HEK293 (cell line): ENCODE data around the gene NR1H3.

Source experiments
- CTCF ChIA-PET: fragments of 350-600 bp; formaldehyde crosslinking; extraction: SDS; loops from one replicate; lab custom pipeline; 2021; ENCODE audit warnings: antibody characterized with exemption; lab: Yijun Ruan, JAX
- POLR2A ChIA-PET: fragments of 300-600 bp; formaldehyde crosslinking; extraction: SDS; loops from one replicate; lab custom pipeline; 2020; ENCODE audit warnings: antibody characterized with exemption, inconsistent platforms; lab: Yijun Ruan, JAX
- H3K27ac ChIP-seq: fragments of 200-500 bp; sonication (Bioruptor generic); 2 replicates; pipeline ENCODE4 v1.5.1; 2014; ENCODE audit warnings: low read depth, low read length, control low read depth, inconsistent platforms; ENCODE audit errors: extremely low read depth
- H3K36me3 ChIP-seq, 2 experiments: fragments of 200-500 bp in 1 of 2; sonication (Bioruptor generic) in 1 of 2; 1 replicate in 1 of 2; 2 replicates in 1 of 2; pipeline ENCODE4 v1.5.1; 2014 to 2017; ENCODE audit warnings: inconsistent platforms in 2 of 2, low read length in 2 of 2; ENCODE audit not compliant: control insufficient read depth in 2 of 2, insufficient read depth in 1 of 2
- H3K4me1 ChIP-seq: fragments of 200-500 bp; sonication (Bioruptor generic); 2 replicates; pipeline ENCODE4 v1.5.1; 2014; ENCODE audit warnings: mild to moderate bottlenecking, low read length, inconsistent platforms; ENCODE audit not compliant: control insufficient read depth, insufficient read depth
- H3K4me3 ChIP-seq: 2 replicates; pipeline ENCODE4 v1.5.1; 2011; ENCODE audit warnings: low read depth, mild to moderate bottlenecking, control low read depth, low read length, moderate library complexity
- H3K9me3 ChIP-seq: fragments of 200-500 bp; sonication (Bioruptor generic); 2 replicates; pipeline ENCODE4 v1.5.1; 2014; ENCODE audit warnings: low read depth, low read length, inconsistent platforms; ENCODE audit not compliant: control insufficient read depth, insufficient read depth
- BCL11A ChIP-seq: fragments of 450-650 bp; formaldehyde crosslinking; IDR thresholded peaks from 2 replicates; pipeline ENCODE4 v1.5.1; 2016; ENCODE audit warnings: low read depth, missing biosample characterization, missing genetic modification characterization
- GLIS1 ChIP-seq: fragments of 450-650 bp; formaldehyde crosslinking; IDR thresholded peaks from 2 replicates; pipeline ENCODE4 v1.5.1; 2016; ENCODE audit warnings: missing biosample characterization, missing genetic modification characterization
- SETDB1 ChIP-seq: IDR thresholded peaks from one replicate; pipeline ENCODE4 v1.6.1; 2017; ENCODE audit warnings: mild to moderate bottlenecking, low read length, moderate library complexity, mixed read lengths; ENCODE audit not compliant: insufficient read length
- ZBTB20 ChIP-seq: fragments of 450-650 bp; formaldehyde crosslinking; IDR thresholded peaks from 2 replicates; pipeline ENCODE4 v1.5.1; 2016; ENCODE audit warnings: missing biosample characterization, missing genetic modification characterization
- ZBTB21 ChIP-seq: fragments of 450-650 bp; formaldehyde crosslinking; IDR thresholded peaks from 2 replicates; pipeline ENCODE4 v1.5.1; 2017; ENCODE audit warnings: missing biosample characterization, missing genetic modification characterization
- ZBTB8A ChIP-seq: fragments of 450-650 bp; formaldehyde crosslinking; IDR thresholded peaks from 2 replicates; pipeline ENCODE4 v1.5.1; 2016; ENCODE audit warnings: missing biosample characterization, missing genetic modification characterization
- ZNF157 ChIP-seq: fragments of 450-650 bp; formaldehyde crosslinking; IDR thresholded peaks from 2 replicates; pipeline ENCODE4 v1.5.1; 2016; ENCODE audit warnings: missing biosample characterization, missing genetic modification characterization
- ZNF2 ChIP-seq: fragments of 450-650 bp; formaldehyde crosslinking; IDR thresholded peaks from 2 replicates; pipeline ENCODE4 v1.5.1; 2016; ENCODE audit warnings: missing biosample characterization, missing genetic modification characterization
- ZNF248 ChIP-seq: fragments of 450-650 bp; formaldehyde crosslinking; IDR thresholded peaks from 2 replicates; pipeline ENCODE4 v1.5.1; 2017; ENCODE audit warnings: missing biosample characterization, missing genetic modification characterization
- ZNF292 ChIP-seq: fragments of 450-650 bp; formaldehyde crosslinking; IDR thresholded peaks from 2 replicates; pipeline ENCODE4 v1.5.1; 2016; ENCODE audit warnings: low read depth, missing biosample characterization, missing genetic modification characterization, borderline replicate concordance
- ZNF341 ChIP-seq: fragments of 450-650 bp; formaldehyde crosslinking; IDR thresholded peaks from 2 replicates; pipeline ENCODE4; 2016; ENCODE audit warnings: low read depth, missing biosample characterization, missing genetic modification characterization
- ZNF366 ChIP-seq: fragments of 450-650 bp; formaldehyde crosslinking; conservative IDR thresholded peaks from 2 replicates; pipeline ENCODE4 v1.5.1; 2016; ENCODE audit warnings: missing biosample characterization, missing genetic modification characterization
- ZNF473 ChIP-seq: fragments of 450-650 bp; formaldehyde crosslinking; IDR thresholded peaks from 2 replicates; pipeline ENCODE4 v1.5.1; 2017; ENCODE audit warnings: missing biosample characterization, missing genetic modification characterization
- ZNF510 ChIP-seq: fragments of 450-650 bp; formaldehyde crosslinking; IDR thresholded peaks from 2 replicates; pipeline ENCODE4 v1.5.1; 2018; ENCODE audit warnings: mild to moderate bottlenecking, missing genetic modification characterization, missing biosample characterization; ENCODE audit not compliant: insufficient replicate concordance
- ZNF529 ChIP-seq: fragments of 450-650 bp; formaldehyde crosslinking; IDR thresholded peaks from 2 replicates; pipeline ENCODE4 v1.5.1; 2017; ENCODE audit warnings: missing genetic modification characterization, missing biosample characterization; ENCODE audit not compliant: insufficient replicate concordance
- ZNF530 ChIP-seq: fragments of 450-650 bp; formaldehyde crosslinking; IDR thresholded peaks from 2 replicates; pipeline ENCODE4 v1.5.1; 2016; ENCODE audit warnings: low read depth, missing biosample characterization, missing genetic modification characterization
- ZNF549 ChIP-seq: fragments of 450-650 bp; IDR thresholded peaks from 2 replicates; pipeline ENCODE4 v1.5.1; 2018; ENCODE audit warnings: missing biosample characterization, missing genetic modification characterization, mild to moderate bottlenecking, inconsistent platforms, moderate library complexity
- ZNF585B ChIP-seq: fragments of 450-650 bp; formaldehyde crosslinking; IDR thresholded peaks from 2 replicates; pipeline ENCODE4 v1.5.1; 2016; ENCODE audit warnings: missing biosample characterization, missing genetic modification characterization
- ZNF626 ChIP-seq: fragments of 450-650 bp; sonication (Bioruptor Pico); formaldehyde crosslinking; IDR thresholded peaks from 2 replicates; pipeline ENCODE4 v1.5.1; 2018; ENCODE audit warnings: missing biosample characterization, missing genetic modification characterization, inconsistent platforms
- ZNF768 ChIP-seq: fragments of 450-650 bp; formaldehyde crosslinking; IDR thresholded peaks from 2 replicates; pipeline ENCODE4 v1.5.1; 2018; ENCODE audit warnings: missing biosample characterization, mild to moderate bottlenecking, missing genetic modification characterization
- ZNF791 ChIP-seq: fragments of 450-650 bp; formaldehyde crosslinking; IDR thresholded peaks from 2 replicates; pipeline ENCODE4 v1.5.1; 2016; ENCODE audit warnings: missing biosample characterization, missing genetic modification characterization
- TF ChIP-seq, protein P1 (sequence below): fragments of 450-650 bp; formaldehyde crosslinking; IDR thresholded peaks from 2 replicates; pipeline ENCODE4 v1.5.1; 2016; ENCODE audit warnings: missing biosample characterization, missing genetic modification characterization
- TF ChIP-seq, protein P2 (sequence below): fragments of 450-650 bp; formaldehyde crosslinking; IDR thresholded peaks from 2 replicates; pipeline ENCODE4 v1.5.1; 2016; ENCODE audit warnings: missing biosample characterization, missing genetic modification characterization
- TF ChIP-seq, protein P3 (sequence below): fragments of 450-650 bp; formaldehyde crosslinking; IDR thresholded peaks from 2 replicates; pipeline ENCODE4 v1.5.1; 2017; ENCODE audit warnings: missing biosample characterization, missing genetic modification characterization

NR1H3 gene

DNA sequence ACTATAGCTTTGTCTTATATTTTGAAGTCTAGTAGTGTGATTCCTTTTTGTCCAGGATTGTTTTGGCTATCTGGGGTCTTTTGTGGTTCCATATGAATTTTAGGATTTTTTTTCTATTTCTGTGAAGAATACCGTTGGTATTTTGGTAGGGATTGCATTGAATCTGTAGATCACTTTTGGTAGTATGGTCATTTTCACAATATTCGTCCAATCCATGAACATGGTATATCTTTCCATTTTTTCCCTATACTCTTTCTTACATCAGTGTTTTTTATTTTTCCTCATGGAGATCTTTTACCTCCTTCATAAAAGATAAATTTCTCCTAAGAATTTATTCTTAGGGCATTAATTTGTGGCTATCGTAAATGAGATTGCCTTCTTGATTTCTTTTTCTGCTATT, 41.3 kb downstream of the NR1H3 start:
- no peak overlapping the region for H3K4me3 ChIP-seq
- POLR2A ChIA-PET: no interaction called here
- no peaks in the 10 kb centered on the region for H3K9me3 ChIP-seq
- peaks cover 19 to 78% of the 10 kb centered on the region in 2 experiments for H3K36me3 ChIP-seq
- TF ChIP-seq ZNF292 (tag by site-specific recombination) (no peak), ZNF585B (no peak), ZNF791 (tag by site-specific recombination) (no peak), ZNF529 (tag by site-specific recombination) (no peak), ZNF248 (peak; percentile 98)
- H3K4me1 ChIP-seq: no peaks in the 10 kb centered on the region
- CTCF ChIA-PET: interaction anchor here (0.7 to 1.1 kb wide), 2 partner anchors 56 to 839 kb away, joined by 3 read pairs; no protein-coding TSS in a partner anchor
- no peak overlapping the region for H3K27ac ChIP-seq

DNA sequence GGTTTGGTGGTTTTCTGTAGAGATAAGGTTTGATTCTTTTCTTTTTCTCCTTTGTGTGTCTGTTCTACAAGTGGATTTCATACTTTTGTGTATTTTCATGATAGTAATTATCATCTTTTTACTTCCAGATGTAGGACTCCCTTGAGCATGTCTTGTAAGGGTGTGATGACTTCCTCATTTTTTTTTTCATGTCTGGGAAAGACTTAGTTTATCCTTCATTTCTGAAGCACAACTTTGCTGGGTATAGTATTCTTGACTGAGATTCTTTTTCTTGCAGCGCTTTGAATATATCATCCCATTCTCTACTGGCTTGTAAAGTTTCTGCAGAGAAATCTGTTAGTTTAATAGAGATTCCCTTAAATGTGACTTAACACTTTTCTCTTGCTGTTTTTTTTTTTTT, 45.1 kb downstream of the NR1H3 start:
- no peak overlapping the region for H3K27ac ChIP-seq
- H3K4me3 ChIP-seq: no peak overlapping the region
- peaks cover 13 to 79% of the 10 kb centered on the region in 2 experiments; a peak in 2 of 3 replicates for H3K36me3 ChIP-seq
- ChIA-PET CTCF (no interaction called here), POLR2A (no interaction called here)
- TF ChIP-seq SETDB1 (peak; percentile 73), ZBTB20 (tag by site-specific recombination) (no peak), ZBTB21 (tag by site-specific recombination) (no peak)
- H3K9me3 ChIP-seq: no peaks in the 10 kb centered on the region
- no peaks in the 10 kb centered on the region for H3K4me1 ChIP-seq

DNA sequence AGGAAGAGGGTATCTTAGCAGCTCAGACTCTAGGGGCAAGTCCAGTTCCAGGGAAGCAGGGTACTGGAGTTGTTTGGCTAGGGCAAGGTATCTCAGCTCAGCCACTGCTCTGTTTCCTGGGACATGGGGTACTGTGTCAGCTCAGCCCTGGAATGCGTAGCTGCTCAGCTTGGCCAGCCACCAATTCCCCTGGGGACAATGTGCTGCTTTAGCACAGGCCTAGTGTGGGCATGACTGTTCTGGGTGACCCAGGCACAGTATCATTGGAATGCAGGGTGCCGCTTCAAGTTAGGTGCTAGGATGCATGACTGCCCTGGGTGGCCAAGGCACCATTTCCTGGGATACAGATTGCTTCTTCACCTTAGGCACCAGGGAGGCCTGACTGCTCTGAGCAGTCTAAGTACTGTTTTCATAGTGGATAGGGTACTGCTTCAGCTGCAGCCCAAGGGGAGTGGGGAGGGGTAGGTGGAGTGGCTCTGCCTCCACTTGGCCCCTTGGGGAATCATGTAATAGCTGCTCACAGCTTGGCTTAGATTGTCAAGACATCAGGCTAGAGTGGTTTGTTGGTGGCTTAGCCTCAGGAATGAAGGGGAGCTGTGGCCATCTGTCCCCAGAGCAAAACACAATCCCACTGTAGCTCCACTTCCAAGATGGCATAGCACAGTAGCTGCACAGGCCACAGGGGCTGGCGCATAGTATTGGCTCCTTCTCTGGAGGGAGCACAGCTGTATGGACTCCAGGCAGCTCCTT, 48.1 kb downstream of the NR1H3 start:
- TF ChIP-seq ZNF2 (tag by site-specific recombination) (no peak), ZNF473 (no peak), ZNF157 (no peak), ZNF248 (no peak), ZNF341 (no peak), ZNF510 (tag by site-specific recombination) (no peak), ZNF626 (tag by site-specific recombination) (no peak), ZNF585B (no peak), ZNF549 (no peak), ZNF768 (tag by site-specific recombination) (no peak), ZNF366 (no peak), GLIS1 (tag by site-specific recombination) (no peak), ZNF530 (tag by site-specific recombination) (no peak), ZBTB8A (tag by site-specific recombination) (no peak), BCL11A (tag by site-specific recombination) (no peak)
- TF ChIP-seq, protein P1, sequence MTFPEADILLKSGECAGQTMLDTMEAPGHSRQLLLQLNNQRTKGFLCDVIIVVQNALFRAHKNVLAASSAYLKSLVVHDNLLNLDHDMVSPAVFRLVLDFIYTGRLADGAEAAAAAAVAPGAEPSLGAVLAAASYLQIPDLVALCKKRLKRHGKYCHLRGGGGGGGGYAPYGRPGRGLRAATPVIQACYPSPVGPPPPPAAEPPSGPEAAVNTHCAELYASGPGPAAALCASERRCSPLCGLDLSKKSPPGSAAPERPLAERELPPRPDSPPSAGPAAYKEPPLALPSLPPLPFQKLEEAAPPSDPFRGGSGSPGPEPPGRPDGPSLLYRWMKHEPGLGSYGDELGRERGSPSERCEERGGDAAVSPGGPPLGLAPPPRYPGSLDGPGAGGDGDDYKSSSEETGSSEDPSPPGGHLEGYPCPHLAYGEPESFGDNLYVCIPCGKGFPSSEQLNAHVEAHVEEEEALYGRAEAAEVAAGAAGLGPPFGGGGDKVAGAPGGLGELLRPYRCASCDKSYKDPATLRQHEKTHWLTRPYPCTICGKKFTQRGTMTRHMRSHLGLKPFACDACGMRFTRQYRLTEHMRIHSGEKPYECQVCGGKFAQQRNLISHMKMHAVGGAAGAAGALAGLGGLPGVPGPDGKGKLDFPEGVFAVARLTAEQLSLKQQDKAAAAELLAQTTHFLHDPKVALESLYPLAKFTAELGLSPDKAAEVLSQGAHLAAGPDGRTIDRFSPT (tag by site-specific recombination): no peak
- TF ChIP-seq, protein P2, sequence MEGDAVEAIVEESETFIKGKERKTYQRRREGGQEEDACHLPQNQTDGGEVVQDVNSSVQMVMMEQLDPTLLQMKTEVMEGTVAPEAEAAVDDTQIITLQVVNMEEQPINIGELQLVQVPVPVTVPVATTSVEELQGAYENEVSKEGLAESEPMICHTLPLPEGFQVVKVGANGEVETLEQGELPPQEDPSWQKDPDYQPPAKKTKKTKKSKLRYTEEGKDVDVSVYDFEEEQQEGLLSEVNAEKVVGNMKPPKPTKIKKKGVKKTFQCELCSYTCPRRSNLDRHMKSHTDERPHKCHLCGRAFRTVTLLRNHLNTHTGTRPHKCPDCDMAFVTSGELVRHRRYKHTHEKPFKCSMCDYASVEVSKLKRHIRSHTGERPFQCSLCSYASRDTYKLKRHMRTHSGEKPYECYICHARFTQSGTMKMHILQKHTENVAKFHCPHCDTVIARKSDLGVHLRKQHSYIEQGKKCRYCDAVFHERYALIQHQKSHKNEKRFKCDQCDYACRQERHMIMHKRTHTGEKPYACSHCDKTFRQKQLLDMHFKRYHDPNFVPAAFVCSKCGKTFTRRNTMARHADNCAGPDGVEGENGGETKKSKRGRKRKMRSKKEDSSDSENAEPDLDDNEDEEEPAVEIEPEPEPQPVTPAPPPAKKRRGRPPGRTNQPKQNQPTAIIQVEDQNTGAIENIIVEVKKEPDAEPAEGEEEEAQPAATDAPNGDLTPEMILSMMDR (tag by site-specific recombination): no peak
- TF ChIP-seq, protein P3, sequence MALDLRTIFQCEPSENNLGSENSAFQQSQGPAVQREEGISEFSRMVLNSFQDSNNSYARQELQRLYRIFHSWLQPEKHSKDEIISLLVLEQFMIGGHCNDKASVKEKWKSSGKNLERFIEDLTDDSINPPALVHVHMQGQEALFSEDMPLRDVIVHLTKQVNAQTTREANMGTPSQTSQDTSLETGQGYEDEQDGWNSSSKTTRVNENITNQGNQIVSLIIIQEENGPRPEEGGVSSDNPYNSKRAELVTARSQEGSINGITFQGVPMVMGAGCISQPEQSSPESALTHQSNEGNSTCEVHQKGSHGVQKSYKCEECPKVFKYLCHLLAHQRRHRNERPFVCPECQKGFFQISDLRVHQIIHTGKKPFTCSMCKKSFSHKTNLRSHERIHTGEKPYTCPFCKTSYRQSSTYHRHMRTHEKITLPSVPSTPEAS: no peak
- ChIA-PET CTCF (interaction anchor here (0.7 to 0.8 kb wide), 2 partner anchors 15 to 68 kb away, joined by 4 to 6 read pairs; no protein-coding TSS in a partner anchor), POLR2A (interaction anchor here (0.6 kb wide), 1 partner anchor 149 kb away, joined by 4 read pairs; no protein-coding TSS in a partner anchor)
- Histone ChIP-seq H3K4me3 (no peak overlapping the region), H3K36me3 (peaks cover 14 to 79% of the 10 kb centered on the region in 2 experiments), H3K27ac (no peak overlapping the region), H3K9me3 (no peaks in the 10 kb centered on the region), H3K4me1 (no peaks in the 10 kb centered on the region)
